Panc1 (cell line): Measurements from ENCODE around the gene MEA1. TPM values are rescaled to one million over a fixed set of nuclear protein-coding genes. Genes with fewer than 3 reads are reported as not detected.
A peak's percentile ranks its signal among the peaks of the same experiment; 100 is the strongest.

ENCODE experiments used
- ATAC-seq: fragments of 200-7000 bp; cut with Tn5 transposase; 2 replicates; pipeline ENCODE4 v1.9.1; 2020; ENCODE audit warnings: mild to moderate bottlenecking, moderate library complexity
- BruUV-seq: library from RNA; stranded (reverse); fragments of 400-500 nt; replicated peaks from 2 replicates; lab custom pipeline; 2021; lab: Mats Ljungman, UMichigan
- CTCF ChIA-PET: fragments of 300-600 bp; sonication (Branson Sonifier 250); formaldehyde crosslinking; loops from one replicate; lab custom pipeline; 2022; ENCODE audit warnings: antibody characterized with exemption; lab: Charles Lee
- POLR2A ChIA-PET: fragments of 300-600 bp; sonication (Branson Sonifier 250); formaldehyde crosslinking; loops from one replicate; lab custom pipeline; 2022; ENCODE audit warnings: antibody characterized with exemption; lab: Charles Lee
- DNase-seq: peaks from one replicate; pipeline ENCODE4 v3.0.0-alpha.2; 2010; ENCODE audit warnings: low read depth, low spot score
- H3K27ac ChIP-seq: 2 replicates; pipeline ENCODE4 v1.5.1; 2011; ENCODE audit warnings: mild to moderate bottlenecking, low read length, inconsistent platforms
- H3K27me3 ChIP-seq: fragments of 200-500 bp; sonication (Bioruptor generic); 2 replicates; pipeline ENCODE4 v1.6.0; 2014; ENCODE audit warnings: low read length, inconsistent platforms; ENCODE audit not compliant: control insufficient read depth, insufficient read depth
- H3K36me3 ChIP-seq: fragments of 200-500 bp; sonication (Bioruptor generic); 2 replicates; pipeline ENCODE4 v1.5.1; 2014; ENCODE audit warnings: inconsistent platforms, mild to moderate bottlenecking, low read length, moderate library complexity; ENCODE audit not compliant: control insufficient read depth, insufficient read depth
- H3K4me1 ChIP-seq: 2 replicates; pipeline ENCODE4 v1.5.1; 2011; ENCODE audit warnings: inconsistent platforms, mild to moderate bottlenecking, low read length, moderate library complexity; ENCODE audit not compliant: control insufficient read depth, insufficient read depth
- H3K4me3 ChIP-seq, 2 experiments: 2 replicates each; pipeline ENCODE4 v1.5.1; 2011 to 2012; ENCODE audit warnings: low read depth in 2 of 2, low read length in 2 of 2, mild to moderate bottlenecking in 2 of 2, inconsistent platforms in 1 of 2, moderate library complexity in 1 of 2
- H3K9me3 ChIP-seq: fragments of 200-500 bp; sonication (Bioruptor generic); 2 replicates; pipeline ENCODE4 v1.5.1; 2014; ENCODE audit warnings: low read depth, mild to moderate bottlenecking, inconsistent platforms, low read length, moderate library complexity; ENCODE audit not compliant: control insufficient read depth, insufficient read depth
- POLR2AphosphoS5 ChIP-seq: IDR thresholded peaks from 2 replicates; pipeline ENCODE4 v1.6.1; 2012; ENCODE audit warnings: mild to moderate bottlenecking, low read depth, low read length, moderate library complexity
- SIN3A ChIP-seq: IDR thresholded peaks from 2 replicates; pipeline ENCODE4 v1.6.1; 2012; ENCODE audit warnings: low read depth, mild to moderate bottlenecking, low read length, moderate library complexity, borderline replicate concordance; ENCODE audit not compliant: insufficient read depth
- TCF7L2 ChIP-seq: IDR thresholded peaks from 2 replicates; pipeline ENCODE4 v1.6.1; 2011; ENCODE audit warnings: mild to moderate bottlenecking, low read depth, low read length, inconsistent platforms
- in situ Hi-C: cut with HindIII; loops from 2 replicates; pipeline ENCODE4 v1.10.0; 2016; ENCODE audit warnings: low sequenced_read_pairs, low pct_unique_long_range_greater_than_20kb
- intact Hi-C: fragments of 100-400 bp; cut with micrococcal nuclease; formaldehyde crosslinking; loops from one replicate; pipeline ENCODE4 v1.10.0; 2022; ENCODE audit not compliant: unreplicated experiment
- total RNA-seq: library from RNA; stranded (reverse); gene quantifications from one replicate; pipeline ENCODE4 v1.2.1, GENCODE V29; 2021; ENCODE audit not compliant: unreplicated experiment
- TF ChIP-seq, protein P1 (sequence below), 2 experiments: IDR thresholded peaks; 2 replicates each; pipeline ENCODE4 v1.6.1; 2011 to 2012; ENCODE audit warnings: low read depth in 2 of 2, control low read depth in 1 of 2, low read length in 1 of 2, mild to moderate bottlenecking in 1 of 2, moderate library complexity in 1 of 2; ENCODE audit not compliant: insufficient read depth in 1 of 2
- TF ChIP-seq, protein P2 (sequence below): fragments of 450-650 bp; IDR thresholded peaks from 2 replicates; pipeline ENCODE4 v1.5.1; 2017; ENCODE audit warnings: mild to moderate bottlenecking

MEA1 gene
- total RNA-seq, 1 experiment from 2014 or later = 111 TPM

DNA sequence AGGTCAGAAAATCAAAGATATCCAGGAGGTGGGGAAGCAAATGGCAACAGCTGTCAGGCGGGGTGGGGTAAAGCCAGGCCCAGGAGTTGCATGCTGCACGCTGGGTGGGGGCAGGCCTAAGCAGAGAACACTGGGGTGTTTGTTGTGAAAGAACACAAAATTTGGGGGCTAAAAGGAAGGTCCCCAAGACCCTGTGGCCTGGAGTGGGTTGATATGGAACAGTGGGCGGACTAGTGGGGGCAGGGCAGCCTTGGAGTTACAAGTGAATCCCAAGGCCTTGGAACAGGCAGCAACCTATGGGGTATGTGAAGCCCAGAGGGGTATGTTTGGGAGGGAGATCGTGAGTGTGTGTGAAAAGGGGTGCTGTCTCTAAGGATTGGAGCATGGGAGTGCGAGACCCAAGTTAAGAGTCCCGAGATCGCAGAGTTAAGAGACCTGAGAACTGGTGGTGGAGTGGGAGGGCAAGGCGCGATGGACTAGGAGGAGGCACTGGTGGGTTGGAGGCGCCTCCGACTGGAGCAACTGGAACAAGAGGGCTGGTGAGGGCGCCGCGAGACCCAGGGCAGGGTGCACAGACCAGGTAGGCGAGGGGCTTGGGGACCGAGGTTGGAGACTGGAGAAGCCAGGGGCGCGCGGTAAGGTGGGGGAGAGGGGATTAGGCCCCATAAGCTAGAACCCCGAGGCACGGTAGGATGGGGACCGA, 39.2 kb upstream of the MEA1 start:
- no TSS peak for BruUV-seq
- CTCF ChIA-PET = no interaction called here
- POLR2A ChIA-PET = interaction anchor here (0.5 kb wide), 1 partner anchor 20 kb away, joined by 5 read pairs; no protein-coding TSS in a partner anchor

DNA sequence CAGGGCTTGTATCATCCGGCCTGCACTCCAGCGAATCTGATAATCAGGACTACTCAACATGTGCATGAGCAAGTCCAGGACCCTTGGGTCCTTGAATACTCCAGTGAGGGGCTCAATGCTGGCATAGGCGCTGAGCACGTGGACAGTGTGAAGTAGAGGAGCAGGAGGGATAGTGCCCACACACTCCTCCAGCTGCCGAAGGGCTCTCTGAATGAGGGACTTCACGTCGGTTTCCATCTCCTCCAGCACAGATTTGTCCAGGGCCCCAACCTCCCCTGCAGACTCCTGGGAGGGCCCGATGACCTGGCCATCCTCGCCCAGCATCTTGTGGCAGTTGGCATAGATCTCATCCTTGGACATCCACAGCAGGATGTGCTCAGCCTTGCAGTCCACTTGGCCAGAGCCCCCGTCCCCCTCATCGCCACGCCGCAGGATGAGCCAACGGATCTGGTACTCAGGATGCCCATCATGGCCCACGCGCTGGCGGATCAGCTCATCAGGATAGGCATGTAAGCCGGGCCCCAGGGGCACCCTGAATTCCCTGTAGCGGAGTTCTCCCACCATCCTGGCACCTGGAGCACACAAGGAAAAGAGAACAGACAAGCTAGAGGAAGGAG, 38.6 kb upstream of the MEA1 start:
- Histone ChIP-seq H3K27me3 (no peaks in the 10 kb centered on the region), H3K27ac (peak overlapping the region; percentile 84), H3K36me3 (no peaks in the 10 kb centered on the region; the same call in 1 of the 2 replicates), H3K4me1 (peaks cover 17% of the 10 kb centered on the region), H3K9me3 (no peaks in the 10 kb centered on the region), H3K4me3 (peak overlapping the region; percentile 67 to 73)
- CTCF ChIA-PET = no interaction called here
- in situ Hi-C loops (no loop called here), intact Hi-C loops (no loop called here)
- POLR2A ChIA-PET = no interaction called here
- no peak for ATAC-seq
- DNase-seq = no peak
- BruUV-seq = no TSS peak
- no peak for TF ChIP-seq TCF7L2
- TF ChIP-seq POLR2AphosphoS5 = no peak
- TF ChIP-seq, protein P1, sequence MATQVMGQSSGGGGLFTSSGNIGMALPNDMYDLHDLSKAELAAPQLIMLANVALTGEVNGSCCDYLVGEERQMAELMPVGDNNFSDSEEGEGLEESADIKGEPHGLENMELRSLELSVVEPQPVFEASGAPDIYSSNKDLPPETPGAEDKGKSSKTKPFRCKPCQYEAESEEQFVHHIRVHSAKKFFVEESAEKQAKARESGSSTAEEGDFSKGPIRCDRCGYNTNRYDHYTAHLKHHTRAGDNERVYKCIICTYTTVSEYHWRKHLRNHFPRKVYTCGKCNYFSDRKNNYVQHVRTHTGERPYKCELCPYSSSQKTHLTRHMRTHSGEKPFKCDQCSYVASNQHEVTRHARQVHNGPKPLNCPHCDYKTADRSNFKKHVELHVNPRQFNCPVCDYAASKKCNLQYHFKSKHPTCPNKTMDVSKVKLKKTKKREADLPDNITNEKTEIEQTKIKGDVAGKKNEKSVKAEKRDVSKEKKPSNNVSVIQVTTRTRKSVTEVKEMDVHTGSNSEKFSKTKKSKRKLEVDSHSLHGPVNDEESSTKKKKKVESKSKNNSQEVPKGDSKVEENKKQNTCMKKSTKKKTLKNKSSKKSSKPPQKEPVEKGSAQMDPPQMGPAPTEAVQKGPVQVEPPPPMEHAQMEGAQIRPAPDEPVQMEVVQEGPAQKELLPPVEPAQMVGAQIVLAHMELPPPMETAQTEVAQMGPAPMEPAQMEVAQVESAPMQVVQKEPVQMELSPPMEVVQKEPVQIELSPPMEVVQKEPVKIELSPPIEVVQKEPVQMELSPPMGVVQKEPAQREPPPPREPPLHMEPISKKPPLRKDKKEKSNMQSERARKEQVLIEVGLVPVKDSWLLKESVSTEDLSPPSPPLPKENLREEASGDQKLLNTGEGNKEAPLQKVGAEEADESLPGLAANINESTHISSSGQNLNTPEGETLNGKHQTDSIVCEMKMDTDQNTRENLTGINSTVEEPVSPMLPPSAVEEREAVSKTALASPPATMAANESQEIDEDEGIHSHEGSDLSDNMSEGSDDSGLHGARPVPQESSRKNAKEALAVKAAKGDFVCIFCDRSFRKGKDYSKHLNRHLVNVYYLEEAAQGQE (IDR thresholded peaks at IDR 0.05; ENCODE audit: insufficient read depth in 1 of 2, low read depth in 2 of 2, low read length in 1 of 2) = no peak
- TF ChIP-seq, protein P2, sequence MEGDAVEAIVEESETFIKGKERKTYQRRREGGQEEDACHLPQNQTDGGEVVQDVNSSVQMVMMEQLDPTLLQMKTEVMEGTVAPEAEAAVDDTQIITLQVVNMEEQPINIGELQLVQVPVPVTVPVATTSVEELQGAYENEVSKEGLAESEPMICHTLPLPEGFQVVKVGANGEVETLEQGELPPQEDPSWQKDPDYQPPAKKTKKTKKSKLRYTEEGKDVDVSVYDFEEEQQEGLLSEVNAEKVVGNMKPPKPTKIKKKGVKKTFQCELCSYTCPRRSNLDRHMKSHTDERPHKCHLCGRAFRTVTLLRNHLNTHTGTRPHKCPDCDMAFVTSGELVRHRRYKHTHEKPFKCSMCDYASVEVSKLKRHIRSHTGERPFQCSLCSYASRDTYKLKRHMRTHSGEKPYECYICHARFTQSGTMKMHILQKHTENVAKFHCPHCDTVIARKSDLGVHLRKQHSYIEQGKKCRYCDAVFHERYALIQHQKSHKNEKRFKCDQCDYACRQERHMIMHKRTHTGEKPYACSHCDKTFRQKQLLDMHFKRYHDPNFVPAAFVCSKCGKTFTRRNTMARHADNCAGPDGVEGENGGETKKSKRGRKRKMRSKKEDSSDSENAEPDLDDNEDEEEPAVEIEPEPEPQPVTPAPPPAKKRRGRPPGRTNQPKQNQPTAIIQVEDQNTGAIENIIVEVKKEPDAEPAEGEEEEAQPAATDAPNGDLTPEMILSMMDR = no peak
- no peak for TF ChIP-seq SIN3A

More for the DNA sequence above, 39.2 kb upstream of the MEA1 start:
- Histone ChIP-seq H3K27me3 (no peaks in the 10 kb centered on the region), H3K4me1 (peaks cover 18% of the 10 kb centered on the region), H3K36me3 (no peaks in the 10 kb centered on the region; the same call in 1 of the 2 replicates), H3K9me3 (no peaks in the 10 kb centered on the region), H3K4me3 (peak overlapping the region; percentile 67 to 73), H3K27ac (peak overlapping the region; percentile 84)
- no peak for TF ChIP-seq TCF7L2
- no peak for TF ChIP-seq SIN3A
- TF ChIP-seq, protein P1 (IDR thresholded peaks at IDR 0.05; ENCODE audit: insufficient read depth in 1 of 2, low read depth in 2 of 2, low read length in 1 of 2) = no peak
- TF ChIP-seq, protein P2 = no peak
- TF ChIP-seq POLR2AphosphoS5 = no peak
- intact Hi-C loops (no loop called here), in situ Hi-C loops (no loop called here)
- ATAC-seq = peak; percentile 55
- DNase-seq = no peak
